ENCODE data around the gene CALM1. TPM values are rescaled to one million over a fixed set of nuclear protein-coding genes. Genes with fewer than 3 reads are reported as not detected.
A peak's percentile ranks its signal among the peaks of the same experiment; 100 is the strongest.

CALM1 gene
- total RNA-seq, 1 donor from 2014 or later = 267 TPM

DNA sequence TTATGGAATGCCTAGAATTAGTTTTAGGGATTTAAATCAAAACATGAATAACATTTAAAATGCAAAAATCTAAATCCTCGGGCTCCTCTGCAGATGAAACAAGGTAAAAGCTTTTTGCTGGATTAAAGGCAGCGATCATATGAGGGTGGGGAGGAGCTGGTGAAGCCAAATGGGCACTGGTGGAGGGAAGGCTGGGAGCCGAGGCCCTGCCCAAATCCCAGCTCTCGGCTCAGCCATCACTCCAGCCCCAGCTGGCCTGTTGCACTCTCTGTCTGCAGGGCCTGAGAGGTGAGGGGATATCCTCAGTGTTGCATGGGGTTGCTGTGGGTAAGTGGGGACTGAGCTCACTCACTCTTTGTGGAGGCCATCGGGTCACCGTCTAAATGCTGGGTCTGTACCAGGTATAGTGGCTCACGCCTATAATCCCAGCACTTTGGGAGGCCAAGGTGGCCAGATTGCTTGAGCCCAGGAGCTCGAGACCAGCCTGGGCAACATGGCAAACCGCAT lies 28.6 kb downstream of the CALM1 start:
- TF ChIP-seq, protein P1, sequence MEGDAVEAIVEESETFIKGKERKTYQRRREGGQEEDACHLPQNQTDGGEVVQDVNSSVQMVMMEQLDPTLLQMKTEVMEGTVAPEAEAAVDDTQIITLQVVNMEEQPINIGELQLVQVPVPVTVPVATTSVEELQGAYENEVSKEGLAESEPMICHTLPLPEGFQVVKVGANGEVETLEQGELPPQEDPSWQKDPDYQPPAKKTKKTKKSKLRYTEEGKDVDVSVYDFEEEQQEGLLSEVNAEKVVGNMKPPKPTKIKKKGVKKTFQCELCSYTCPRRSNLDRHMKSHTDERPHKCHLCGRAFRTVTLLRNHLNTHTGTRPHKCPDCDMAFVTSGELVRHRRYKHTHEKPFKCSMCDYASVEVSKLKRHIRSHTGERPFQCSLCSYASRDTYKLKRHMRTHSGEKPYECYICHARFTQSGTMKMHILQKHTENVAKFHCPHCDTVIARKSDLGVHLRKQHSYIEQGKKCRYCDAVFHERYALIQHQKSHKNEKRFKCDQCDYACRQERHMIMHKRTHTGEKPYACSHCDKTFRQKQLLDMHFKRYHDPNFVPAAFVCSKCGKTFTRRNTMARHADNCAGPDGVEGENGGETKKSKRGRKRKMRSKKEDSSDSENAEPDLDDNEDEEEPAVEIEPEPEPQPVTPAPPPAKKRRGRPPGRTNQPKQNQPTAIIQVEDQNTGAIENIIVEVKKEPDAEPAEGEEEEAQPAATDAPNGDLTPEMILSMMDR (IDR thresholded peaks at IDR 0.05; ENCODE audit: insufficient read depth, low read length, severe bottlenecking) = no peak
- Histone ChIP-seq H3K27me3 (ENCODE audit: control insufficient read depth, insufficient read depth, low read length) (no peaks in the 10 kb centered on the region), H3K4me3 (ENCODE audit: low read depth, low read length) (no peak overlapping the region), H3K36me3 (ENCODE audit: control insufficient read depth, insufficient read depth, low read length) (no peaks in the 10 kb centered on the region)
- DNase-seq (ENCODE audit: low read depth) = no peak
- FAIRE-seq = no peak

- FAIRE-seq (no peak), DNase-seq (ENCODE audit: low read depth) (no peak)
- no peak overlapping the region for H3K4me3 ChIP-seq (ENCODE audit: low read depth, low read length)
- TF ChIP-seq, protein P1 (IDR thresholded peaks at IDR 0.05; ENCODE audit: insufficient read depth, low read length, severe bottlenecking) = no peak
- no peaks in the 10 kb centered on the region for H3K27me3 ChIP-seq (ENCODE audit: control insufficient read depth, insufficient read depth, low read length)
- no peaks in the 10 kb centered on the region for H3K36me3 ChIP-seq (ENCODE audit: control insufficient read depth, insufficient read depth, low read length)
Observed at GRCh38 chr14:90426031-90426540, 29.3 kb downstream of the CALM1 start.

DNA sequence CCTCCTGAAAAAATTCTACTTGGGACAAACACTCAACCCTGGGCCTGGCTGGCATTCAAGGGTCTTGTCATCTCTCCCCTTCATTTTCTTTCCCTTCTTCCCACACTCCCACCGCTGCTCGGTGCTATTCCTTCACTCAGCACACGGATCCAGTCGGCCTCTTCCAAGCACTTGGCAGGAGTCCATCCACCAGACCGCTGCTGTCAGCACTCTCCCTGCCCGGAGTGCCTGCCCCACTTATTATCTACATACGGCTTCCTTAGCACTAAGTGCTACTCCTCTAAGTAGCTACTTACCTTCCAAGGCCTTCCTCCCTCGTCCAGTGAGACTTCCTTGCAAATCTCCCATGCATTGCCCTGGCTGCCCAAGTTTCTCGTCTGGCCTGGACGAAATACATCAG lies 29.8 kb downstream of the CALM1 start:
- FAIRE-seq = no peak
- TF ChIP-seq, protein P1 (IDR thresholded peaks at IDR 0.05; ENCODE audit: insufficient read depth, low read length, severe bottlenecking) = no peak
- no peak overlapping the region for H3K4me3 ChIP-seq (ENCODE audit: low read depth, low read length)
- H3K36me3 ChIP-seq (ENCODE audit: control insufficient read depth, insufficient read depth, low read length) = no peaks in the 10 kb centered on the region
- DNase-seq (ENCODE audit: low read depth) = no peak
- no peaks in the 10 kb centered on the region for H3K27me3 ChIP-seq (ENCODE audit: control insufficient read depth, insufficient read depth, low read length)

DNA sequence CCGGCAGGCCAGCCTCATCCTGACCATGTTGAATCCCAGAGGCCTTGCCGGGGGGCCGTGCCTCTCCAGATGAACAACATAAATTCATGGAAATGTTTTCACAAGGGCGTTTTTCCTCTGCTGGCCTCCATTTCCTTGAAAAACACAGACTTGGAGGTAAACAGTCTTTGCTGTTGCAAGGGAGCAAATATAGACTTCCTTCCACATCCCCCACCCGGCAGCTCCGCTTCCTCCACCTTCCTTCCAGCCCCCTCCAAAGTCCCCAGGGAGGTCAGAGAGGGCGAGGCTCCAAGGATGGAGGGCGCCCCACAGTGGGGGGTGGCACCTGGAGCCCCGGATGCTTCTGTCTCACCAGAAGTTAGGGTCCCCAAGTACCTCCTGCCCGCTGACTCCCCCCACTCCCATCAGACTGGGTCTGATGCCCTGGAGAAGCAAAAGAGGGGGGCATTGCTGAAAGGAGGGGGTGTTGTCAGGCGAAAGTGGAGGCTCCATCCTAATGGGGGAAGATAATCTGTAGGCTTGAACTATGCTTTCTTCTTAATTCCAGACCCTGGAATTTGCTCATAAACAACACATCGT lies 31.1 kb downstream of the CALM1 start:
- TF ChIP-seq, protein P1 (IDR thresholded peaks at IDR 0.05; ENCODE audit: insufficient read depth, low read length, severe bottlenecking) = no peak
- FAIRE-seq = no peak
- H3K4me3 ChIP-seq (ENCODE audit: low read depth, low read length) = no peak overlapping the region
- no peaks in the 10 kb centered on the region for H3K36me3 ChIP-seq (ENCODE audit: control insufficient read depth, insufficient read depth, low read length)
- no peaks in the 10 kb centered on the region for H3K27me3 ChIP-seq (ENCODE audit: control insufficient read depth, insufficient read depth, low read length)
- DNase-seq (ENCODE audit: low read depth) = no peak

DNA sequence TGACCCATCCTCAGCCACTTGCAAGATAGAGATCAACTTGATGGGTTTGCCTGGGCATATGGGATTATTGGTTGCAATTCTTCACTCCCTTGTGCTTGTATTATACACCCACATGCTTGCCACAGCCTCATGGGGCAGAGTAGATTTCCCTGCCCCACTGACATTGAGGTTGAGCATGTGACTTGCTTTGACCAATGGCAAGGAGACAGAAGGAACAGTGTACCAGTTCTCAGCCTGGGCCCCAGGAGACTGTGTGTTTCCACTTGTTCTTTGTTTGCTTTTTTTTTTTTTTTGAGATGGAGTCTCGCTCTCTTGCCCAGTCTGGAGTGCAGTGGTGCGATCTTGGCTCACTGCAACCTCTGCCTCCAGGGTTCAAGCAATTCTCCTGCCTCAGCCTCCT lies 31.8 kb downstream of the CALM1 start:
- H3K36me3 ChIP-seq (ENCODE audit: control insufficient read depth, insufficient read depth, low read length) = no peaks in the 10 kb centered on the region
- FAIRE-seq = peak; percentile 68
- TF ChIP-seq, protein P1 (IDR thresholded peaks at IDR 0.05; ENCODE audit: insufficient read depth, low read length, severe bottlenecking) = no peak

GRCh38 chr14:90429236-90429635 lies 32.4 kb downstream of the CALM1 start:
- H3K27me3 ChIP-seq (ENCODE audit: control insufficient read depth, insufficient read depth, low read length) = no peaks in the 10 kb centered on the region
- no peak overlapping the region for H3K4me3 ChIP-seq (ENCODE audit: low read depth, low read length)
- FAIRE-seq (no peak), DNase-seq (ENCODE audit: low read depth) (no peak)
- TF ChIP-seq, protein P1 (IDR thresholded peaks at IDR 0.05; ENCODE audit: insufficient read depth, low read length, severe bottlenecking) = no peak
- H3K36me3 ChIP-seq (ENCODE audit: control insufficient read depth, insufficient read depth, low read length) = no peaks in the 10 kb centered on the region

More for the DNA sequence above, 31.8 kb downstream of the CALM1 start:
- H3K27me3 ChIP-seq (ENCODE audit: control insufficient read depth, insufficient read depth, low read length) = no peaks in the 10 kb centered on the region
- H3K4me3 ChIP-seq (ENCODE audit: low read depth, low read length) = no peak overlapping the region
- DNase-seq (ENCODE audit: low read depth) = no peak
